ENCODE results near the gene KNDC1.

KNDC1 gene

GRCh38 chr10:133238466-133238804, 78.4 kb downstream of the KNDC1 start:
- DNase-seq: no peak

DNA sequence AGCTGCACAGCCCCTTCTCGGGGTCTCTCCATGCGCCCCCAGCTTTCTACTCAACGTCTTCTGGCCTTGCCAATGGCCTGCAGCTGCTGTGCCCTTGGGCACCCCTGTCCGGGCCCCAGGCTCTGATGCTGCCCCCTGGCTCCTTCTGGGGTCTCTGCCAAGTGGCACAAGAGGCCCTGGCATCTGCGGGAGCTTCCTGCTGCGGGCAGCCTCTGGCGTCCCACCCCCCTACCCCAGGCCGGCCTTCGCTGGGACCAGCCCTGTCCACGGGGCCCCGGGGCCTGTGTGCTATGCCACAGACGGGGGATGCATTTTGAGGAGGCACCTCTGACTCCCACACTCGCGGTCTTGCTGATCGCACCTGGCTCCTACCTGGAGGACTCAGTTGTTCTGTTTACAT, 80.0 kb downstream of the KNDC1 start:
- no peak for DNase-seq

DNA sequence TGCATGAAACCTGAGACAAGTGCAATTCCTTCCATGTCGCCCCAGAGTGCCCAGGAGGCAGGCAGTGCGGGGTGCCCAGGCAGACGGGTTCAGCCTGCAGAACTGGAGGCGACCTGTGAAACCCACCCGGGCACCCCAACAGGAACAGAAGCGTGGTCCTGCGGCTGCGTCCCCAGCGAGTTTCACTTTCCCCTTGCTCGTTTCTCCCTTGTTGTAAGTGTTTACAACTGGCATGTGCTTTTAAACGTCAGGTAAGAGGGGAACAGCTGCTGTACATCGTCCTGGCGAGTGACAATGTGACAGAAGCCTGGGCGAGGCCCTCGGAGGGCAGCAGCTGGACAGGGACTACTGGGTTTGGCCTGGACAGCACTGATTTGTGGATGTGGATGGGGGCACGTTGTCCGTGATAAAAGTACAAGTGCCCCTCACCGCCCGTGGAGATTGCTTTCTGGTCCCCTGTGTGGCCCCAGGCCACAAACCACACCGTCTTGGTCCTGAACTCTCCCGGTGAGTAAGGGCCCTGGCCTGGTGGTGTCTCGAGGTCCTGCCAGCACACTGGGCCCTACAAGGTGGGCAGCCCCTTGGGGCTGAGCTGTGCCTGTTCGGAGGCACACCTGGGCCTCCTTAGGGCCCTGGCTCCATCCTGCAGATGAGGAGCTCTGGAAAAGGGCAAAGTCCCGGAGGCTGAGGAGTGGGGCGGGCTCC, 81.6 kb downstream of the KNDC1 start:
- no peak for DNase-seq

DNA sequence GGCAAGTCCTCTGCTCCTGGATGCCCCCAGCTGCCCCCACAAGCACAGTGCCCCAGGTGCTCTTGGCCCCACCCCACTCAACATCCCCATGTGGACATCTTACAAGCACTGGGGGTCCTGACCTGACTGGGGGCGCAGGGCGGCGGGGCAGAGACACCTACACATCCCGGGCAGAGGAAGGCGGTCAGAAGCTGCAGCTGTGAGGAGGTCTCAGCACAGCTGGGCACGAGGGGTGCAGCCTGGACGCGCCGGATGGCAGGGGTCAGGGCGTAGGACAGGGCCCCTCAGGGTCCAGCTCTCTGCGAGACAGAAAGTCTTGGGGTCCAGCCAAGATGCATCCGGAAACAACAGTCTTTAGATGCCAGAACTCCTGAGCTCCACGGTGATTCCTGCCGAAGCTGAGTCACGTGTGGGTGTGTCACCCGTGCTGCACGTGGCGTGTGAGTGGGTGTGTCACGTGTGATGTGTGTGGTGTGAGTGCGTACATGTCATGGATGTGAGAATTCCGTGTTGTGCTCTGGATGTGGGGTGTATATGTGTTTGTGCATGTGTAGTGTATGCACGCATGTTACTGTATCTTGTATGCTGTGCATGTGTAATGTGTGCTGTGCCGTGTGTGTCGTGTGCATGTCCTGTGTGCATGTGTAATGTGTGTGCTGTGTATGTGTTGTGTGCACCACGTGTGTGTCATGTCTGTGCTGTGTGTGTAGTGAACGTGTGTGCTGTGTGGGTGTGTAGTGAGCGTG, 82.8 kb downstream of the KNDC1 start:
- DNase-seq: no peak

GRCh38 chr10:133243593-133243992, 83.6 kb downstream of the KNDC1 start:
- DNase-seq: no peak

DNA sequence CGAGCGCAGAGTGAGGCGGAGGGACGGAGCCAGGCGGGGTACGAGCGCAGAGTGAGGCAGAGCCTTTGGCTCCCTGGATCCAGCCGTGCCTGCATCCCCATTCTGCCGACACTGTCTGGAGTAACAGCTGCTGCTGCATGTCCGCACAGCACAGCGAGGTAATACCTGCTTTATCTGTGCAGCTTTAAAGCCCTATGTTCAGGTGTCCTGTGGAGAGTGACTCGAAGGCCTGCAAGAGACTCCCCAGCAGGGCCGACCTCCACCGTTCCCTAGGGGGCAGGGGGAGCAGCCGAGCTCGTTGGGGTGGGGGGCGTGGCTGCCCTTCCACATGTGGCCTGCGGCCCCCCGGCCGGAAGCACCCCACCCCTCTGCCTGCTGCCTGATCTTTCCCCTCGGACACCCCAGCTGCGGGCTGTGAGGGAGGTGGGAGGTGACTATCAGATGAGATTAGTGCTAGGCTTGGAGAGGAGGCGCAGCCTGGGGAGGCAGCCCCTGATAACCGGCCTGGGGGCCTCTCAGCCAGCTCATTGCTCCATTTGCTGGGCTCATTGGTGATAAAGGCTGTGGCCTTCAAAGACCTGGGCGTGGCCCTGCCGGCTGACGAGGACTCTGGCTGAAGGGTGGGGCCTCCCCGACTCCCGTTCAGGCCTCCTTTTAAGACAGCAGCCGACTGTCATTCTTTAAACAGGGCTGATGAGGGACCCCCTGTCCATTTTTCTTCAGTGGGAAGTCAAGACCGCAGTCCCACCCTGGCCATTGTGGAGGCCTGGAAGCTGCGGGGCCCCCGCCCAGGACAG, 85.6 kb downstream of the KNDC1 start:
- DNase-seq: no peak

- DNase-seq: no peak
Observed at GRCh38 chr10:133246236-133246626, 86.2 kb downstream of the KNDC1 start.

DNA sequence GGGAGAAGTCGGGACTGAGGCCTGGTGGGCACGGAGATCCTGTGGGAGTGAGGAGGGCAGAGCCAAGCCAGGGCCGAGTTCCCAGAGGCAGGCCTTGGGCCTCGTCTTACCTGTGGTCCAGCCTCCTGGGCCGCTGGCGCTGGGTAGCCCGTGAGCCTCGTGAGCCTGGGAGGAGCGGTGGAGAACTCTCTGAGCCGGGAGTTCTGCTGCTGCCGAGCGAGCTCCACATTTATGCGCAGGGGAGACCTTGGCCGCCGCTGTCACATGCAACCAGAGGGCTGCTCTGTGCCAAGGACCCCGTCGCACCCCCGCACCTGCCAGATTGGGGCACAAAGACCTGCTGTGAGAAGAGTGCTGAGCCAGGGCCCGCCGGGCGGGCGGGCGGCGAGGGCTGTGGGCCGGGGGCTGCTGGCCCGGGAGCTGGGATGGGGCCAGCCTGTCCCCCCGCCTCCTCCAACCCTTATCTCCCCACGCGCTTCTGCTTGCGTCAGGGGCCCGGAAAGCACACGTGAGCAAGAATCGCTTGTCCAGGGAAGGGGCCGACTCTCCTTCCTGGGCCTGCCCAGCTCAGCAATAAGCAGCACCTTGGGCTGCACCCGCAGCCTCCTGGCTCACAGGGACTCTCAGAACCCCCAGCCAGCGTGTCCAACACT, 87.8 kb downstream of the KNDC1 start:
- DNase-seq: no peak

- DNase-seq: no peak
Observed at GRCh38 chr10:133248334-133248715, 88.3 kb downstream of the KNDC1 start.

- DNase-seq: no peak
Observed at GRCh38 chr10:133249094-133249780, 89.2 kb downstream of the KNDC1 start.

- DNase-seq: no peak
Observed at GRCh38 chr10:133249975-133250754, 90.1 kb downstream of the KNDC1 start.

GRCh38 chr10:133251388-133252222, 91.6 kb downstream of the KNDC1 start:
- no peak for DNase-seq

DNA sequence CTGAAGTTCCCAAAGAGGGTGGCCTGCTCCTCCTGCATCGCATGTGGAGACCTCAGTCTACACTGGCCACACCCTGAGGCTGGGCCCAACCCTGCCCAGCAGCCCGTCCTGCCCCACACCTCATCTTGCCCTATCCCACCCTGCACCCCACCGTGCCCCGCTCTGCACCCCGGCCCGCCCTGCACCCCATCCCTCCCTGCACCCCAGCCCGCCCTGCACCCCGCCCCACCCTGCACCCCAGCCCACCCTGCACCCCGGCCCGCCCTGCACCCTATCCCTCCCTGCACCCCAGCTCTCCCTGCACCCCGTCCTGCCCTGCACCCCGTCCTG, 92.2 kb downstream of the KNDC1 start:
- no peak for DNase-seq

GRCh38 chr10:133253361-133253955, 93.4 kb downstream of the KNDC1 start:
- DNase-seq: no peak

GRCh38 chr10:133254421-133255120, 94.6 kb downstream of the KNDC1 start:
- DNase-seq: no peak

- DNase-seq: no peak
Observed at GRCh38 chr10:133255323-133255722, 95.3 kb downstream of the KNDC1 start.

GRCh38 chr10:133257489-133258065, 97.6 kb downstream of the KNDC1 start:
- peak in 6 of 51 donors; percentile 8 to 52 (median 22) for DNase-seq

Measured in hypothalamus (tissue), 51 donors.